SK-N-SH (cell line): Measurements from ENCODE around the gene TBX4. TPM values are rescaled to one million over a fixed set of nuclear protein-coding genes. Genes with fewer than 3 reads are reported as not detected.

Experiments used
- CTCF ChIA-PET: fragments of 300-600, 350-600 bp; formaldehyde crosslinking; extraction: SDS; loops from one replicate; lab custom pipeline; 2021; lab: Yijun Ruan, JAX
- POLR2A ChIA-PET: fragments of 350-600 bp; sonication (Branson Sonifier 250); formaldehyde crosslinking; extraction: SDS; loops from one replicate; lab custom pipeline; 2020; ENCODE audit warnings: antibody characterized with exemption, inconsistent platforms; lab: Yijun Ruan, JAX
- DNase-seq: peaks from one replicate; pipeline ENCODE4 v3.0.0; 2012
- H2AFZ ChIP-seq: fragments of 200-600 bp; sonication (generic); 2 replicates; pipeline ENCODE4 v1.8.1; 2016; ENCODE audit warnings: antibody characterized with exemption, mild to moderate bottlenecking, low read depth
- H3F3A ChIP-seq: fragments of 200-600 bp; sonication (generic); replicated peaks from 2 replicates; pipeline ENCODE3; 2016; ENCODE audit warnings: antibody characterized with exemption, mild to moderate bottlenecking; ENCODE audit not compliant: insufficient read depth
- H3K27ac ChIP-seq, 2 experiments: fragments of 200-500 bp in 1 of 2; fragments of 200-600 bp in 1 of 2; sonication (Bioruptor generic) in 1 of 2; sonication (generic), shearing (Covaris generic) in 1 of 2; 2 replicates each; pipeline versions ENCODE4 v1.5.1 to v1.6.1; 2014 to 2016; ENCODE audit warnings: low read depth in 2 of 2, inconsistent platforms in 1 of 2, low read length in 1 of 2, mild to moderate bottlenecking in 1 of 2, mixed read lengths in 1 of 2
- H3K27me3 ChIP-seq: fragments of 200-600 bp; sonication (generic), shearing (Covaris generic); 2 replicates; pipeline ENCODE4 v1.6.1; 2016; ENCODE audit warnings: mixed run types; ENCODE audit not compliant: insufficient read depth
- H3K36me3 ChIP-seq, 2 experiments: fragments of 200-500 bp in 1 of 2; fragments of 200-600 bp in 1 of 2; sonication (Bioruptor generic) in 1 of 2; sonication (generic) in 1 of 2; replicated peaks in 1 of 2; 2 replicates each; pipeline versions ENCODE3 to v1.5.1; 2014 to 2016; ENCODE audit warnings: low read length in 1 of 2, mild to moderate bottlenecking in 1 of 2; ENCODE audit not compliant: insufficient read depth in 2 of 2, control insufficient read depth in 1 of 2
- H3K4me1 ChIP-seq, 2 experiments: fragments of 200-500 bp in 1 of 2; fragments of 200-600 bp in 1 of 2; sonication (Bioruptor generic) in 1 of 2; sonication (generic), shearing (Covaris generic) in 1 of 2; 2 replicates each; pipeline versions ENCODE4 v1.5.1 to v1.6.1; 2014 to 2016; ENCODE audit warnings: low read depth in 1 of 2, low read length in 1 of 2, mixed run types in 1 of 2; ENCODE audit not compliant: insufficient read depth in 2 of 2, control insufficient read depth in 1 of 2
- H3K4me2 ChIP-seq: fragments of 200-600 bp; sonication (generic), shearing (Covaris generic); 2 replicates; pipeline ENCODE4 v1.6.1; 2017; ENCODE audit warnings: mixed run types
- H3K4me3 ChIP-seq, 2 experiments: fragments of 200-500 bp in 1 of 2; fragments of 200-600 bp in 1 of 2; sonication (Bioruptor generic) in 1 of 2; sonication (generic), shearing (Covaris generic) in 1 of 2; 2 replicates each; pipeline versions ENCODE4 v1.5.1 to v1.8.1; 2014 to 2016; ENCODE audit warnings: low read depth in 2 of 2, inconsistent platforms in 1 of 2, low read length in 1 of 2, mild to moderate bottlenecking in 1 of 2, mixed read lengths in 1 of 2, moderate library complexity in 1 of 2
- H3K79me2 ChIP-seq: fragments of 200-600 bp; sonication (generic); 2 replicates; pipeline ENCODE4 v1.8.1; 2017; ENCODE audit warnings: mild to moderate bottlenecking; ENCODE audit not compliant: insufficient read depth
- H3K9ac ChIP-seq: fragments of 200-600 bp; sonication (generic); 2 replicates; pipeline ENCODE4 v1.6.1; 2017; ENCODE audit warnings: mixed run types
- H3K9me2 ChIP-seq: fragments of 200-600 bp; sonication (generic); 2 replicates; pipeline ENCODE4 v1.6.1; 2017; ENCODE audit warnings: mixed run types
- H3K9me3 ChIP-seq: fragments of 200-600 bp; sonication (generic); 2 replicates; pipeline ENCODE4 v1.6.1; 2017; ENCODE audit warnings: mixed run types, mild to moderate bottlenecking, moderate library complexity
- H4K20me1 ChIP-seq: fragments of 200-600 bp; sonication (generic); 2 replicates; pipeline ENCODE4 v1.6.1; 2017; ENCODE audit warnings: mild to moderate bottlenecking, mixed run types; ENCODE audit not compliant: insufficient read depth
- CHD2 ChIP-seq: fragments of 150-350 bp; IDR thresholded peaks from 2 replicates; pipeline ENCODE4 v1.6.1; 2018; ENCODE audit warnings: low read length; ENCODE audit not compliant: partially characterized antibody
- EP300 ChIP-seq, 2 experiments: IDR thresholded peaks; 2 replicates each; pipeline versions ENCODE4 v1.4.0 to v1.6.1; 2012; ENCODE audit warnings: borderline replicate concordance in 1 of 2, low read depth in 1 of 2, low read length in 1 of 2
- FOXJ3 ChIP-seq: sonication (generic); formaldehyde crosslinking; IDR thresholded peaks from 2 replicates; pipeline ENCODE4 v1.5.1; 2020; ENCODE audit warnings: mild to moderate bottlenecking, missing genetic modification reagents
- GATA2 ChIP-seq: sonication (generic); formaldehyde crosslinking; IDR thresholded peaks from 2 replicates; pipeline ENCODE4 v1.5.0; 2020; ENCODE audit warnings: mild to moderate bottlenecking, missing genetic modification reagents
- JUND ChIP-seq: IDR thresholded peaks from 2 replicates; pipeline ENCODE4 v1.4.0; 2012
- MEF2A ChIP-seq: IDR thresholded peaks from 2 replicates; pipeline ENCODE4 v1.4.0; 2012; ENCODE audit warnings: low read depth, borderline replicate concordance
- MXI1 ChIP-seq: IDR thresholded peaks from 2 replicates; pipeline ENCODE4 v1.6.1; 2012; ENCODE audit warnings: mild to moderate bottlenecking, low read depth, low read length, improper control_type of control experiment
- NRF1 ChIP-seq: IDR thresholded peaks from 2 replicates; pipeline ENCODE4 v1.6.1; 2012; ENCODE audit warnings: low read depth, mild to moderate bottlenecking, low read length
- POLR2AphosphoS5 ChIP-seq: IDR thresholded peaks from 2 replicates; pipeline ENCODE4 v1.6.1; 2012; ENCODE audit warnings: low read depth, low read length
- SIN3A ChIP-seq: IDR thresholded peaks from 2 replicates; pipeline ENCODE4 v1.6.1; 2012; ENCODE audit warnings: low read depth, mild to moderate bottlenecking, low read length, moderate library complexity, borderline replicate concordance
- TCF12 ChIP-seq: IDR thresholded peaks from 2 replicates; pipeline ENCODE4 v1.4.0; 2012
- YY1 ChIP-seq: IDR thresholded peaks from 2 replicates; pipeline ENCODE4 v1.4.0; 2012; ENCODE audit warnings: low read depth, mild to moderate bottlenecking
- WGBS: methylation state at CpG from one replicate; pipeline ENCODE4 v1.1.6; 2017; ENCODE audit warnings: low lambda C conversion rate; 5-methylcytosine and 5-hydroxymethylcytosine counted together
- polyA plus RNA-seq, 3 experiments: library from polyadenylated mRNA; depleted of rRNA; stranded (reverse); fragments of >200 nt; gene quantifications; 2 replicates each; pipeline ENCODE4 v1.2.3, GENCODE V29; 2012
- TF ChIP-seq, protein P1 (sequence below): fragments of 200-600 bp; sonication (generic); IDR thresholded peaks from 2 replicates; pipeline ENCODE4 v1.6.1; 2017; ENCODE audit warnings: antibody characterized with exemption, mild to moderate bottlenecking, moderate library complexity
- TF ChIP-seq, protein P2 (sequence below): IDR thresholded peaks from 2 replicates; pipeline ENCODE4 v1.4.0; 2012; ENCODE audit warnings: low read depth
- TF ChIP-seq, protein P3 (sequence below): IDR thresholded peaks from 2 replicates; pipeline ENCODE4 v1.4.0; 2012; ENCODE audit warnings: low read depth, borderline replicate concordance
- TF ChIP-seq, protein P4 (sequence below): fragments of 150-350 bp; IDR thresholded peaks from 2 replicates; pipeline ENCODE4 v1.6.1; 2016; ENCODE audit warnings: mild to moderate bottlenecking, low read depth, low read length
- TF ChIP-seq, protein P5 (sequence below): fragments of 150-350 bp; IDR thresholded peaks from 2 replicates; pipeline ENCODE4 v1.6.1; 2017; ENCODE audit warnings: antibody characterized with exemption, low read length, low read depth, borderline replicate concordance

Gene TBX4
- polyA plus RNA-seq, 1 of the 3 experiments (the other 2 are of a cell fraction): 0.02 TPM

DNA sequence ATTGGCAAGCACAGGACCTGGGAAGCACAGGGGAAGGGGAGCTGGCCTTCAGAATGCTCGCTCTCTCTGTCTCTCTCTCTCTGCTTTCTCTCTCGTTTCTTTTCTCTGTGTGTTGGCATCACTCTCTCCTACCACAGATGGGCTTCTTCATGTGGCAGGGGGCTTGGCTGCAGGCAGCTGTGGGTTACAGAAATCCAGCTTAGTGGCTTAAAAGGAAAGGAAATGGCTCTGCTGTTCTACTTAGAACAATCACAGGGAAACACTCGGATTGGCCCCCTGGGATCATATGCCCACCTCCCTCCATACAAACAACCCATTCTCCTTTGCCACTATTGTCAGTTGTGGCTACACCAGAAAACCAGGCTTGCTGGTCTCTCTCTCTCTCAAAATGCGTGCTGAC is 32.2 kb upstream of the TBX4 start:
- Histone ChIP-seq H3K9me2 (no peaks in the 10 kb centered on the region), H3K9me3 (no peaks in the 10 kb centered on the region), H3K4me2 (no peak overlapping the region), H3K79me2 (no peaks in the 10 kb centered on the region), H3K4me1 (peaks cover 5 to 26% of the 10 kb centered on the region in 2 experiments; a peak in 1 of 4 replicates), H3K27ac (no peak overlapping the region), H2AFZ (no peak overlapping the region), H4K20me1 (no peaks in the 10 kb centered on the region), H3K9ac (no peak overlapping the region), H3K27me3 (no peaks in the 10 kb centered on the region), H3K4me3 (no peak overlapping the region), H3K36me3 (no peaks in the 10 kb centered on the region), H3F3A (no peaks in the 10 kb centered on the region)
- POLR2A ChIA-PET: interaction anchor here (0.6 kb wide), 1 partner anchor 384 kb away, joined by 4 read pairs; no protein-coding TSS in a partner anchor
- no peak for DNase-seq
- 74% methylated on average over 4 of the region's 4 CpGs for WGBS
- CTCF ChIA-PET: interaction anchor here (0.8 to 16.4 kb wide), 10 partner anchors 8 to 165 kb away, joined by 3 to 318 read pairs (median 6); no protein-coding TSS in a partner anchor
- TF ChIP-seq, protein P1, sequence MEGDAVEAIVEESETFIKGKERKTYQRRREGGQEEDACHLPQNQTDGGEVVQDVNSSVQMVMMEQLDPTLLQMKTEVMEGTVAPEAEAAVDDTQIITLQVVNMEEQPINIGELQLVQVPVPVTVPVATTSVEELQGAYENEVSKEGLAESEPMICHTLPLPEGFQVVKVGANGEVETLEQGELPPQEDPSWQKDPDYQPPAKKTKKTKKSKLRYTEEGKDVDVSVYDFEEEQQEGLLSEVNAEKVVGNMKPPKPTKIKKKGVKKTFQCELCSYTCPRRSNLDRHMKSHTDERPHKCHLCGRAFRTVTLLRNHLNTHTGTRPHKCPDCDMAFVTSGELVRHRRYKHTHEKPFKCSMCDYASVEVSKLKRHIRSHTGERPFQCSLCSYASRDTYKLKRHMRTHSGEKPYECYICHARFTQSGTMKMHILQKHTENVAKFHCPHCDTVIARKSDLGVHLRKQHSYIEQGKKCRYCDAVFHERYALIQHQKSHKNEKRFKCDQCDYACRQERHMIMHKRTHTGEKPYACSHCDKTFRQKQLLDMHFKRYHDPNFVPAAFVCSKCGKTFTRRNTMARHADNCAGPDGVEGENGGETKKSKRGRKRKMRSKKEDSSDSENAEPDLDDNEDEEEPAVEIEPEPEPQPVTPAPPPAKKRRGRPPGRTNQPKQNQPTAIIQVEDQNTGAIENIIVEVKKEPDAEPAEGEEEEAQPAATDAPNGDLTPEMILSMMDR: no peak
- TF ChIP-seq TCF12 (no peak), YY1 (no peak), CHD2 (no peak), POLR2AphosphoS5 (no peak), NRF1 (no peak)
- TF ChIP-seq, protein P2, sequence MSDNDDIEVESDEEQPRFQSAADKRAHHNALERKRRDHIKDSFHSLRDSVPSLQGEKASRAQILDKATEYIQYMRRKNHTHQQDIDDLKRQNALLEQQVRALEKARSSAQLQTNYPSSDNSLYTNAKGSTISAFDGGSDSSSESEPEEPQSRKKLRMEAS: no peak

DNA sequence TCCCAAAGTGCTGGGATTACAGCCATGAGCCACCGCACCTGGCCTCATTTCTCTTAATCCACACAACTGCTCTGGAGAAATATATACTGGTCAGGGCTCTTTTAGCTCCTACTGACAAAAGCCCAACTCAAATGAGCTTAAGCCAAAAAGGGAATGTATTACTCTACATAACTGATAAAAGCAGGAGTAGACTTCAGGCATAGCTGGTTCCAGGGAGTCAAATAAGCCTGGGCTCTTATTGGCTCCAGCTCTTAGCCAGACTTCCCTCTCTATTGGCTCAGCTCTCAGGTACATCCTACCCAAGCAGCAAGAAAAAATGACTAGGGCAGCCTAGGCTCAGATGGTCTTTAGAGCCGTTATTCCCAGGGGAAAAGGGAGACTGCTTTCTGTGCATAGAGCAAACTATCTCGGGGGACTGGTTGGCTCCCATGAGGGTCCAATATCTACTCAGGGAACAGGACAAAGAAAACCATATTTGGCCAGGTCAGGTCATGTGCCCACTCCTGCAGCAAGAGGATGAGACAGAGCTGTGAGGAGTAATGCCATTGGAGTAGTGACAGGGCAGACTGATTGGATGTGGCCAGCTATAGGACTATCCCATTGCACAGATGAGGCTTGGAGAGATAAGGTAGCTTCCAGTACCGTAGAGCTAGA is 31.4 kb upstream of the TBX4 start:
- Histone ChIP-seq H3K9me2 (no peaks in the 10 kb centered on the region), H3K4me2 (no peak overlapping the region), H3K4me3 (no peak overlapping the region), H3K4me1 (peaks cover 5 to 18% of the 10 kb centered on the region in 2 experiments; a peak in 1 of 4 replicates), H2AFZ (no peak overlapping the region), H3F3A (no peaks in the 10 kb centered on the region), H3K9me3 (no peaks in the 10 kb centered on the region), H3K27me3 (no peaks in the 10 kb centered on the region), H3K36me3 (no peaks in the 10 kb centered on the region), H3K27ac (no peak overlapping the region), H3K79me2 (no peaks in the 10 kb centered on the region), H3K9ac (no peak overlapping the region), H4K20me1 (no peaks in the 10 kb centered on the region)
- ChIA-PET POLR2A (no interaction called here), CTCF (interaction anchor here (0.6 to 16.4 kb wide), 13 partner anchors 9 to 700 kb away, joined by 3 to 318 read pairs (median 5); no protein-coding TSS in a partner anchor)
- WGBS: 79% methylated on average over 4 of the region's 4 CpGs
- DNase-seq: no peak
- no peak for TF ChIP-seq JUND
- no peak for TF ChIP-seq YY1
- TF ChIP-seq MXI1: no peak
- no peak for TF ChIP-seq EP300 (IDR thresholded peaks at IDR 0.05; ENCODE audit: borderline replicate concordance in 1 of 2, low read depth in 1 of 2, low read length in 1 of 2)
- TF ChIP-seq SIN3A: no peak
- TF ChIP-seq GATA2: no peak
- TF ChIP-seq, protein P3, sequence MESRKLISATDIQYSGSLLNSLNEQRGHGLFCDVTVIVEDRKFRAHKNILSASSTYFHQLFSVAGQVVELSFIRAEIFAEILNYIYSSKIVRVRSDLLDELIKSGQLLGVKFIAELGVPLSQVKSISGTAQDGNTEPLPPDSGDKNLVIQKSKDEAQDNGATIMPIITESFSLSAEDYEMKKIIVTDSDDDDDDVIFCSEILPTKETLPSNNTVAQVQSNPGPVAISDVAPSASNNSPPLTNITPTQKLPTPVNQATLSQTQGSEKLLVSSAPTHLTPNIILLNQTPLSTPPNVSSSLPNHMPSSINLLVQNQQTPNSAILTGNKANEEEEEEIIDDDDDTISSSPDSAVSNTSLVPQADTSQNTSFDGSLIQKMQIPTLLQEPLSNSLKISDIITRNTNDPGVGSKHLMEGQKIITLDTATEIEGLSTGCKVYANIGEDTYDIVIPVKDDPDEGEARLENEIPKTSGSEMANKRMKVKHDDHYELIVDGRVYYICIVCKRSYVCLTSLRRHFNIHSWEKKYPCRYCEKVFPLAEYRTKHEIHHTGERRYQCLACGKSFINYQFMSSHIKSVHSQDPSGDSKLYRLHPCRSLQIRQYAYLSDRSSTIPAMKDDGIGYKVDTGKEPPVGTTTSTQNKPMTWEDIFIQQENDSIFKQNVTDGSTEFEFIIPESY: no peak
- no peak for TF ChIP-seq POLR2AphosphoS5
- TF ChIP-seq, protein P4, sequence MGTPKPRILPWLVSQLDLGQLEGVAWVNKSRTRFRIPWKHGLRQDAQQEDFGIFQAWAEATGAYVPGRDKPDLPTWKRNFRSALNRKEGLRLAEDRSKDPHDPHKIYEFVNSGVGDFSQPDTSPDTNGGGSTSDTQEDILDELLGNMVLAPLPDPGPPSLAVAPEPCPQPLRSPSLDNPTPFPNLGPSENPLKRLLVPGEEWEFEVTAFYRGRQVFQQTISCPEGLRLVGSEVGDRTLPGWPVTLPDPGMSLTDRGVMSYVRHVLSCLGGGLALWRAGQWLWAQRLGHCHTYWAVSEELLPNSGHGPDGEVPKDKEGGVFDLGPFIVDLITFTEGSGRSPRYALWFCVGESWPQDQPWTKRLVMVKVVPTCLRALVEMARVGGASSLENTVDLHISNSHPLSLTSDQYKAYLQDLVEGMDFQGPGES: no peak
- no peak for TF ChIP-seq MEF2A
- no peak for TF ChIP-seq NRF1
- TF ChIP-seq, protein P5, sequence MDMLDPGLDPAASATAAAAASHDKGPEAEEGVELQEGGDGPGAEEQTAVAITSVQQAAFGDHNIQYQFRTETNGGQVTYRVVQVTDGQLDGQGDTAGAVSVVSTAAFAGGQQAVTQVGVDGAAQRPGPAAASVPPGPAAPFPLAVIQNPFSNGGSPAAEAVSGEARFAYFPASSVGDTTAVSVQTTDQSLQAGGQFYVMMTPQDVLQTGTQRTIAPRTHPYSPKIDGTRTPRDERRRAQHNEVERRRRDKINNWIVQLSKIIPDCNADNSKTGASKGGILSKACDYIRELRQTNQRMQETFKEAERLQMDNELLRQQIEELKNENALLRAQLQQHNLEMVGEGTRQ: no peak
- TF ChIP-seq, protein P1: no peak
- no peak for TF ChIP-seq FOXJ3 (CRISPR knock-in tag)
